Prostate gland (tissue), 2 donors: ENCODE data around the gene DERL3.

Source experiments
- CTCF ChIP-seq, 4 experiments: fragments of 200-600 bp in 2 of 4; fragments of 450-650 bp in 2 of 4; sonication (generic) in 2 of 4; IDR thresholded peaks; 1 replicate in 3 of 4; 2 replicates in 1 of 4; pipeline ENCODE4 v1.5.1; 2016 to 2019; ENCODE audit warnings: antibody characterized with exemption in 4 of 4, mild to moderate bottlenecking in 2 of 4, moderate library complexity in 2 of 4
- POLR2A ChIP-seq: fragments of 450-650 bp; IDR thresholded peaks from one replicate; pipeline ENCODE4 v1.6.1; 2016; ENCODE audit warnings: antibody characterized with exemption, mild to moderate bottlenecking
- POLR2AphosphoS5 ChIP-seq: sonication (generic); formaldehyde crosslinking; IDR thresholded peaks from one replicate; pipeline ENCODE4 v1.6.1; 2017; ENCODE audit warnings: antibody characterized with exemption

- TF ChIP-seq CTCF (IDR thresholded peaks at IDR 0.05) (no peak), POLR2A (no peak), POLR2AphosphoS5 (no peak)
Measured at GRCh38 chr22:23827351-23827995, 11.3 kb downstream of the DERL3 start.
